GM12878 (cell line): ENCODE results near the gene ADM2. TPM values are rescaled to one million over a fixed set of nuclear protein-coding genes. Genes with fewer than 3 reads are reported as not detected.
A peak's percentile ranks its signal among the peaks of the same experiment; 100 is the strongest.

ENCODE experiments used
- ATAC-seq: fragments of 200-7000 bp; cut with Tn5 transposase; 3 replicates; pipeline ENCODE4 v1.9.1; 2020; ENCODE audit warnings: mild to moderate bottlenecking, moderate library complexity
- BruUV-seq: library from RNA; stranded (reverse); fragments of 400-500 nt; replicated peaks from 2 replicates; lab custom pipeline; 2021; lab: Mats Ljungman, UMichigan
- CTCF ChIA-PET: fragments of 300-600 bp; sonication (Branson Sonifier 250); formaldehyde crosslinking; extraction: SDS; loops from one replicate; lab custom pipeline; 2021; ENCODE audit warnings: inconsistent platforms; lab: Yijun Ruan, JAX
- POLR2A ChIA-PET: fragments of 350-600 bp; formaldehyde crosslinking; extraction: SDS; loops from one replicate; lab custom pipeline; 2021; ENCODE audit warnings: inconsistent platforms; lab: Charles Lee
- RAD21 ChIA-PET: fragments of 300-600 bp; sonication (Branson Sonifier 250); formaldehyde crosslinking; loops from one replicate; lab custom pipeline; 2023; ENCODE audit warnings: antibody characterized with exemption; ENCODE audit not compliant: unreplicated experiment; lab: Charles Lee
- SMC1A ChIA-PET: fragments of 300-600 bp; sonication (Branson Sonifier 250); formaldehyde crosslinking; loops from one replicate; lab custom pipeline; 2023; ENCODE audit not compliant: unreplicated experiment, uncharacterized antibody; lab: Charles Lee
- DNase-seq: peaks from one replicate; pipeline ENCODE4 v3.0.0-alpha.2; 2011; ENCODE audit warnings: low read depth, low spot score
- FAIRE-seq: peaks from 3 replicates; lab custom pipeline; 2011; peaks lifted over from hg19 to GRCh38; lab: Jason Lieb, UNC
- H2AFZ ChIP-seq: 2 replicates; pipeline ENCODE4 v1.6.0; 2011; ENCODE audit warnings: low read depth, low read length, control low read depth; ENCODE audit not compliant: control insufficient read depth
- H3K27ac ChIP-seq: 2 replicates; pipeline ENCODE4 v1.5.1; 2011; ENCODE audit warnings: control low read depth; ENCODE audit not compliant: control insufficient read depth, insufficient read depth
- H3K27me3 ChIP-seq, 2 experiments: replicated peaks in 1 of 2; 2 replicates each; pipeline versions ENCODE4 v1.6.0 to v1.6.1; 2011; ENCODE audit warnings: low read length in 1 of 2; ENCODE audit not compliant: control insufficient read depth in 2 of 2, insufficient read depth in 2 of 2
- H3K36me3 ChIP-seq, 2 experiments: 2 replicates each; pipeline ENCODE4 v1.5.1; 2011; ENCODE audit warnings: low read length in 1 of 2; ENCODE audit not compliant: control insufficient read depth in 2 of 2, insufficient read depth in 2 of 2
- H3K4me1 ChIP-seq: 2 replicates; pipeline ENCODE4 v1.6.1; 2011; ENCODE audit warnings: mild to moderate bottlenecking, low read length, moderate library complexity, mixed read lengths; ENCODE audit not compliant: control insufficient read depth, insufficient read depth
- H3K4me2 ChIP-seq: 2 replicates; pipeline ENCODE4 v1.6.0; 2011; ENCODE audit warnings: control low read depth; ENCODE audit not compliant: control insufficient read depth, insufficient read depth
- H3K4me3 ChIP-seq: fragments of 200-600 bp; sonication (generic); 2 replicates; pipeline ENCODE4 v1.5.1; 2016
- H3K79me2 ChIP-seq: 2 replicates; pipeline ENCODE4 v1.6.0; 2011; ENCODE audit warnings: low read length; ENCODE audit not compliant: control insufficient read depth, insufficient read depth
- H3K9ac ChIP-seq: 2 replicates; pipeline ENCODE4 v1.8.0; 2011; ENCODE audit warnings: low read length, control low read depth, mixed read lengths; ENCODE audit not compliant: control insufficient read depth, insufficient read depth
- H3K9me3 ChIP-seq: replicated peaks from 3 replicates; pipeline ENCODE4 v1.5.1; 2011; ENCODE audit warnings: mild to moderate bottlenecking, low read length; ENCODE audit not compliant: control insufficient read depth, insufficient read depth
- H4K20me1 ChIP-seq: 2 replicates; pipeline ENCODE4 v1.6.0; 2011; ENCODE audit not compliant: control insufficient read depth, insufficient read depth
- BHLHE40 ChIP-seq, 2 experiments: fragments of 450-650 bp in 1 of 2; IDR thresholded peaks; 2 replicates each; pipeline ENCODE4 v1.6.1; 2011 to 2017; ENCODE audit warnings: low read depth in 2 of 2, borderline replicate concordance in 1 of 2, improper control_type of control experiment in 1 of 2, low read length in 1 of 2, mild to moderate bottlenecking in 1 of 2
- CHD2 ChIP-seq: IDR thresholded peaks from 2 replicates; pipeline ENCODE4 v1.6.1; 2011; ENCODE audit warnings: low read depth, low read length, improper control_type of control experiment, borderline replicate concordance
- CREM ChIP-seq: IDR thresholded peaks from 2 replicates; pipeline ENCODE4 v1.6.1; 2014; ENCODE audit warnings: antibody characterized with exemption, low read depth
- EGR1 ChIP-seq, 2 experiments: IDR thresholded peaks; 1 replicate in 1 of 2; 2 replicates in 1 of 2; pipeline ENCODE4 v1.6.1; 2011 to 2012; ENCODE audit warnings: low read depth in 2 of 2, low read length in 2 of 2, borderline replicate concordance in 1 of 2, mild to moderate bottlenecking in 1 of 2, moderate library complexity in 1 of 2
- GATAD2B ChIP-seq: fragments of 450-650 bp; conservative IDR thresholded peaks from 2 replicates; pipeline ENCODE4 v1.6.1; 2017; ENCODE audit warnings: low read depth, mild to moderate bottlenecking, moderate library complexity
- IKZF1 ChIP-seq: fragments of 450-650 bp; conservative IDR thresholded peaks from 2 replicates; pipeline ENCODE4 v1.6.1; 2017; ENCODE audit warnings: antibody characterized with exemption, mild to moderate bottlenecking
- MYC ChIP-seq: IDR thresholded peaks from 2 replicates; pipeline ENCODE4 v1.6.1; 2011; ENCODE audit warnings: mild to moderate bottlenecking, low read length, moderate library complexity, inconsistent platforms; ENCODE audit not compliant: insufficient read depth, insufficient replicate concordance, insufficient read length, severe bottlenecking
- NFXL1 ChIP-seq: fragments of 450-650 bp; IDR thresholded peaks from 2 replicates; pipeline ENCODE4 v1.6.1; 2017; ENCODE audit warnings: antibody characterized with exemption, mild to moderate bottlenecking, borderline replicate concordance
- NR2F1 ChIP-seq: fragments of 450-650 bp; conservative IDR thresholded peaks from 2 replicates; pipeline ENCODE4 v1.6.1; 2017; ENCODE audit warnings: mild to moderate bottlenecking
- SMARCA5 ChIP-seq: fragments of 450-650 bp; IDR thresholded peaks from 2 replicates; pipeline ENCODE4 v1.6.1; 2017; ENCODE audit warnings: mild to moderate bottlenecking
- SPI1 ChIP-seq: IDR thresholded peaks from 2 replicates; pipeline ENCODE4 v1.6.1; 2011; ENCODE audit warnings: low read depth, mild to moderate bottlenecking, low read length, moderate library complexity, borderline replicate concordance; ENCODE audit not compliant: insufficient read depth
- STAT1 ChIP-seq: fragments of 450-650 bp; conservative IDR thresholded peaks from 2 replicates; pipeline ENCODE4 v1.6.1; 2014; ENCODE audit warnings: antibody characterized with exemption, mild to moderate bottlenecking
- ZNF622 ChIP-seq: fragments of 450-650 bp; IDR thresholded peaks from 2 replicates; pipeline ENCODE4 v1.6.1; 2017; ENCODE audit warnings: mild to moderate bottlenecking, inconsistent platforms
- WGBS: methylation state at CpG from one replicate; pipeline ENCODE4 v1.1.6; 2016; ENCODE audit warnings: low lambda C conversion rate; ENCODE audit not compliant: insufficient replicate concordance, insufficient coverage; ENCODE audit errors: missing lambda C conversion rate; 5-methylcytosine and 5-hydroxymethylcytosine counted together
- in situ Hi-C: fragments of 300-500 bp; cut with MboI; formaldehyde crosslinking; loops from 9 replicates; pipeline ENCODE4 v1.14.3; 2018; ENCODE audit warnings: mixed read lengths
- intact Hi-C: fragments of 100-400 bp; cut with micrococcal nuclease; formaldehyde crosslinking; loops from one replicate; pipeline ENCODE4 v1.14.2; 2022; ENCODE audit not compliant: unreplicated experiment
- polyA plus RNA-seq, 11 experiments: library from polyadenylated mRNA; depleted of rRNA in 4 of 11; unstranded in 6 of 11; stranded (reverse) in 5 of 11; fragments of >200 nt; fragmentation: Nextera tagmentation in 4 of 11; fragmentation: Illumina TruSeq in 1 of 11; extraction: Ambion mirVana in 4 of 11; extraction: Trizol in 1 of 11; gene quantifications; 1 replicate in 1 of 11; 2 replicates in 10 of 11; pipeline versions ENCODE4 v1.2.1 to v1.2.3, GENCODE V29; 2011 to 2016; ENCODE audit warnings: inconsistent platforms in 2 of 11, missing spikeins in 2 of 11, low read depth in 1 of 11
- total RNA-seq, 4 experiments: library from RNA; depleted of rRNA in 3 of 4; stranded (reverse); fragments of >200 nt in 3 of 4; fragmentation: Illumina TruSeq in 1 of 4; extraction: Trizol in 1 of 4; gene quantifications; 2 replicates each; pipeline versions ENCODE4 v1.2.1 to v1.2.3, GENCODE V29; 2013 to 2021
- TF ChIP-seq, protein P1 (sequence below): fragments of 450-650 bp; IDR thresholded peaks from 2 replicates; pipeline ENCODE4 v1.6.1; 2017; ENCODE audit warnings: antibody characterized with exemption, mild to moderate bottlenecking, moderate library complexity
- TF ChIP-seq, protein P2 (sequence below): IDR thresholded peaks from 2 replicates; pipeline ENCODE4 v1.6.1; 2012; ENCODE audit warnings: mild to moderate bottlenecking, low read depth, low read length

ADM2 gene
- total and polyA plus RNA-seq, 10 of the 15 experiments (the other 5 are each of a cell fraction or from before 2014, with no cell fraction given) = 0.02 to 0.33 (median 0.12) TPM; not detected in 2

DNA sequence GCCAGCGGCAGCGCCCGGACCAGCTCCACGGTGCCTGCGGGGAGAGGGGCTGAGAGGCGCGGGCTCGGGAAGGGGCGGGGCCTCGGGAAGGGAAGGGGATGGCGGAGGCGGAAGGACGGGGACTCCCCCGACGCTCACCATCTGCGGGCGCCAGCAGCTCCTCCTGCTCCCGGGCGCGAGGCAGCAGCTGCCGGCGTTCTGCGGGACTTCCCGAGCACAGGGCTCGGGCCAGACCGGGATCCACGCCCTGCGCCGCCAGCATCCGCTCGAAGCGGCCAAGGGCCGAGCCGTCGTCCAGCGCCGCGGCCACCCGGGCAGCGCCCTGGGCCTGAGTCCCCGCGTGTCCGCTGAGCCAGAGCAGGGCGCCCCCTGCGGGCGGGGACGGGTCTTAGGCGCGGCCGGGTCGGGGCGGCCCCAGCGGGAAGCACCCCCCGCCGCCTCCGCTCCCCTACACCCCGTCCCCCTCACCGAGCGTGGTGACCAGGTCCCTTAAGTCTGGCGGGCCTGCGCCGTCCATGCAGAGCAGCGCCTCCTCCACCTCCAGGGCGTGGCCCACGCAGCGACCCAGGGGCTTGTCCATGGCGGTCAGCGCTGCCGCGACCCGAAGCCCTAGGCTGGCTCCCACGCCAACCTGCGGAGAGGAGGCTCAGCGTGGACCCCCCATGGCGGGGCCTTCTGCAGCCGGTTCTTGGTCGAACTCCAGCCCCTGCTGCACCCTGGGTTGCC, 44.9 kb downstream of the ADM2 start:
- ATAC-seq = peak; percentile 34
- 1% methylated on average over 64 of the region's 77 CpGs for WGBS
- peak; percentile 72 for TF ChIP-seq IKZF1
- TF ChIP-seq GATAD2B = peak; percentile 98
- TF ChIP-seq CREM = peak; percentile 24; the same call in 1 of the 2 replicates
- peak; percentile 8 to 70; a peak in 2 of 4 replicates for TF ChIP-seq BHLHE40 (IDR thresholded peaks at IDR 0.05; ENCODE audit: borderline replicate concordance in 1 of 2, low read depth in 2 of 2, low read length in 1 of 2)
- no peak for TF ChIP-seq STAT1
- TF ChIP-seq ZNF622 = no peak
- peak in 1 of 2 experiments; percentile 83; a peak in 2 of 3 replicates for TF ChIP-seq EGR1 (IDR thresholded peaks at IDR 0.05; ENCODE audit: borderline replicate concordance in 1 of 2, low read depth in 2 of 2, low read length in 2 of 2)
- TF ChIP-seq, protein P1, sequence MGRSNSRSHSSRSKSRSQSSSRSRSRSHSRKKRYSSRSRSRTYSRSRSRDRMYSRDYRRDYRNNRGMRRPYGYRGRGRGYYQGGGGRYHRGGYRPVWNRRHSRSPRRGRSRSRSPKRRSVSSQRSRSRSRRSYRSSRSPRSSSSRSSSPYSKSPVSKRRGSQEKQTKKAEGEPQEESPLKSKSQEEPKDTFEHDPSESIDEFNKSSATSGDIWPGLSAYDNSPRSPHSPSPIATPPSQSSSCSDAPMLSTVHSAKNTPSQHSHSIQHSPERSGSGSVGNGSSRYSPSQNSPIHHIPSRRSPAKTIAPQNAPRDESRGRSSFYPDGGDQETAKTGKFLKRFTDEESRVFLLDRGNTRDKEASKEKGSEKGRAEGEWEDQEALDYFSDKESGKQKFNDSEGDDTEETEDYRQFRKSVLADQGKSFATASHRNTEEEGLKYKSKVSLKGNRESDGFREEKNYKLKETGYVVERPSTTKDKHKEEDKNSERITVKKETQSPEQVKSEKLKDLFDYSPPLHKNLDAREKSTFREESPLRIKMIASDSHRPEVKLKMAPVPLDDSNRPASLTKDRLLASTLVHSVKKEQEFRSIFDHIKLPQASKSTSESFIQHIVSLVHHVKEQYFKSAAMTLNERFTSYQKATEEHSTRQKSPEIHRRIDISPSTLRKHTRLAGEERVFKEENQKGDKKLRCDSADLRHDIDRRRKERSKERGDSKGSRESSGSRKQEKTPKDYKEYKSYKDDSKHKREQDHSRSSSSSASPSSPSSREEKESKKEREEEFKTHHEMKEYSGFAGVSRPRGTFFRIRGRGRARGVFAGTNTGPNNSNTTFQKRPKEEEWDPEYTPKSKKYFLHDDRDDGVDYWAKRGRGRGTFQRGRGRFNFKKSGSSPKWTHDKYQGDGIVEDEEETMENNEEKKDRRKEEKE = no peak; the same call in 1 of the 2 replicates
- no peak for TF ChIP-seq NFXL1
- TF ChIP-seq, protein P2, sequence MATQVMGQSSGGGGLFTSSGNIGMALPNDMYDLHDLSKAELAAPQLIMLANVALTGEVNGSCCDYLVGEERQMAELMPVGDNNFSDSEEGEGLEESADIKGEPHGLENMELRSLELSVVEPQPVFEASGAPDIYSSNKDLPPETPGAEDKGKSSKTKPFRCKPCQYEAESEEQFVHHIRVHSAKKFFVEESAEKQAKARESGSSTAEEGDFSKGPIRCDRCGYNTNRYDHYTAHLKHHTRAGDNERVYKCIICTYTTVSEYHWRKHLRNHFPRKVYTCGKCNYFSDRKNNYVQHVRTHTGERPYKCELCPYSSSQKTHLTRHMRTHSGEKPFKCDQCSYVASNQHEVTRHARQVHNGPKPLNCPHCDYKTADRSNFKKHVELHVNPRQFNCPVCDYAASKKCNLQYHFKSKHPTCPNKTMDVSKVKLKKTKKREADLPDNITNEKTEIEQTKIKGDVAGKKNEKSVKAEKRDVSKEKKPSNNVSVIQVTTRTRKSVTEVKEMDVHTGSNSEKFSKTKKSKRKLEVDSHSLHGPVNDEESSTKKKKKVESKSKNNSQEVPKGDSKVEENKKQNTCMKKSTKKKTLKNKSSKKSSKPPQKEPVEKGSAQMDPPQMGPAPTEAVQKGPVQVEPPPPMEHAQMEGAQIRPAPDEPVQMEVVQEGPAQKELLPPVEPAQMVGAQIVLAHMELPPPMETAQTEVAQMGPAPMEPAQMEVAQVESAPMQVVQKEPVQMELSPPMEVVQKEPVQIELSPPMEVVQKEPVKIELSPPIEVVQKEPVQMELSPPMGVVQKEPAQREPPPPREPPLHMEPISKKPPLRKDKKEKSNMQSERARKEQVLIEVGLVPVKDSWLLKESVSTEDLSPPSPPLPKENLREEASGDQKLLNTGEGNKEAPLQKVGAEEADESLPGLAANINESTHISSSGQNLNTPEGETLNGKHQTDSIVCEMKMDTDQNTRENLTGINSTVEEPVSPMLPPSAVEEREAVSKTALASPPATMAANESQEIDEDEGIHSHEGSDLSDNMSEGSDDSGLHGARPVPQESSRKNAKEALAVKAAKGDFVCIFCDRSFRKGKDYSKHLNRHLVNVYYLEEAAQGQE = no peak
- peak; percentile 72 for TF ChIP-seq NR2F1
- 0 out of 2 replicates have a peak, but pooled peaks have one; percentile 11 for TF ChIP-seq SPI1
- peak; percentile 35 for TF ChIP-seq MYC
- TF ChIP-seq SMARCA5 = peak; percentile 88; the same call in 1 of the 2 replicates
- TF ChIP-seq CHD2 = 0 out of 2 replicates have a peak, but pooled peaks have one; percentile 17

More for the DNA sequence above, 44.9 kb downstream of the ADM2 start:
- RAD21 ChIA-PET = interaction anchor here (0.6 to 6.3 kb wide), 22 partner anchors 9 to 285 kb away, joined by 3 to 106 read pairs (median 6); partner anchors contain the start of genes CHKB, LMF2, NCAPH2 and SYCE3
- Histone ChIP-seq H4K20me1 (no peaks in the 10 kb centered on the region), H2AFZ (peak overlapping the region; percentile 55), H3K4me3 (peak overlapping the region; percentile 74), H3K4me2 (peak overlapping the region; percentile 99), H3K9me3 (no peaks in the 10 kb centered on the region), H3K36me3 (peaks cover 5 to 25% of the 10 kb centered on the region in 2 experiments; a peak in 3 of 4 replicates), H3K27me3 (no peaks in the 10 kb centered on the region), H3K4me1 (peaks cover 16% of the 10 kb centered on the region), H3K27ac (peak overlapping the region; percentile 94), H3K9ac (peak overlapping the region; percentile 94), H3K79me2 (peaks cover 61% of the 10 kb centered on the region)
- in situ Hi-C loops = loop anchor here (5.0 kb wide), 1 partner anchor 96 kb away; no protein-coding TSS in a partner anchor
- CTCF ChIA-PET = interaction anchor here (0.7 to 3.5 kb wide), 29 partner anchors 9 to 533 kb away, joined by 3 to 38 read pairs (median 5); partner anchors contain the start of genes ARSA, KLHDC7B, LMF2 and NCAPH2
- DNase-seq = no peak
- POLR2A ChIA-PET = interaction anchor here (0.5 to 6.5 kb wide), 16 partner anchors 11 to 194 kb away, joined by 3 to 232 read pairs (median 9); partner anchors contain the start of genes KLHDC7B, LMF2, NCAPH2 and SYCE3
- intact Hi-C loops = loop anchor here (5.0 kb wide), 2 partner anchors 36 to 56 kb away; partner anchors contain the start of genes CHKB and SYCE3
- SMC1A ChIA-PET = interaction anchor here (0.7 to 5.8 kb wide), 17 partner anchors 9 to 275 kb away, joined by 3 to 58 read pairs (median 6); partner anchors contain the start of genes CHKB, HDAC10, LMF2 and NCAPH2
- no peak for FAIRE-seq
- no TSS peak for BruUV-seq
